GM19397 (cell line): ENCODE measurements around the gene SELENOW.
A peak's percentile ranks its signal among the peaks of the same experiment; 100 is the strongest.
"Not testable (repeated sequence)": the region's sequence is repeated elsewhere in the genome, so short reads cannot be mapped to it uniquely, and the experiment has no call there.

Experiments used
- ATAC-seq: cut with Tn5 transposase; IDR thresholded peaks from one replicate; pipeline ENCODE4 v1.9.1; 2021; ENCODE audit warnings: mild to moderate bottlenecking, moderate library complexity; ENCODE audit not compliant: unreplicated experiment

SELENOW gene

GRCh38 chr19:47778049-47778953 lies at the start of gene SELENOW:
Gene SELENOW, plus strand, starts transcription at chr19:47778703. Its CDS starts 83 bp downstream, at chr19:47778786.
- ATAC-seq: peak; percentile 84

GRCh38 chr19:47729468-47729798 lies 49.1 kb upstream of the SELENOW start:
- no peak for ATAC-seq

- ATAC-seq: no peak
Measured at GRCh38 chr19:47729799-47730520, 48.5 kb upstream of the SELENOW start.

GRCh38 chr19:47730521-47730889 lies 48.0 kb upstream of the SELENOW start:
- no peak for ATAC-seq

GRCh38 chr19:47730910-47731309 lies 47.6 kb upstream of the SELENOW start:
- ATAC-seq: no peak

- ATAC-seq: no peak
Measured at GRCh38 chr19:47735131-47735530, 43.4 kb upstream of the SELENOW start.

- no peak for ATAC-seq
Measured at GRCh38 chr19:47740866-47741519, 37.5 kb upstream of the SELENOW start.

GRCh38 chr19:47741544-47742140 lies 36.9 kb upstream of the SELENOW start:
- no peak for ATAC-seq

GRCh38 chr19:47742634-47743033 lies 35.9 kb upstream of the SELENOW start:
- no peak for ATAC-seq

- peak; percentile 69 for ATAC-seq
Measured at GRCh38 chr19:47745010-47745901, 33.2 kb upstream of the SELENOW start, which contains the start of gene NOP53. Gene NOP53, plus strand, starts transcription at chr19:47745546. Its CDS starts 14 bp downstream, at chr19:47745560.

- ATAC-seq: not testable (repeated sequence)
Measured at GRCh38 chr19:47746129-47746528, 32.4 kb upstream of the SELENOW start.

- no peak for ATAC-seq
Measured at GRCh38 chr19:47749326-47749725, 29.2 kb upstream of the SELENOW start.

- ATAC-seq: no peak
Measured at GRCh38 chr19:47750752-47751151, 27.8 kb upstream of the SELENOW start.

GRCh38 chr19:47752440-47753211 lies 25.9 kb upstream of the SELENOW start:
- no peak for ATAC-seq

- ATAC-seq: no peak
Measured at GRCh38 chr19:47754206-47755064, 24.1 kb upstream of the SELENOW start.

- ATAC-seq: no peak
Measured at GRCh38 chr19:47755065-47755761, 23.3 kb upstream of the SELENOW start.

GRCh38 chr19:47755762-47756626 lies 22.5 kb upstream of the SELENOW start:
- no peak for ATAC-seq
